ENCODE data around the gene HIC1.
A peak's percentile ranks its signal among the peaks of the same experiment; 100 is the strongest.
"Not testable (repeated sequence)": the region's sequence is repeated elsewhere in the genome, so short reads cannot be mapped to it uniquely, and the experiment has no call there.

HIC1 gene

GRCh38 chr17:2054512-2055291, at the start of gene HIC1:
Gene HIC1, plus strand, starts transcription at chr17:2055103. Its CDS starts 1,588 bp downstream, at chr17:2056691.
- DNase-seq = peak; percentile 21

- DNase-seq = no peak
Observed at GRCh38 chr17:2008332-2009126, 46.4 kb upstream of the HIC1 start.

- no peak for DNase-seq
Observed at GRCh38 chr17:2009737-2010136, 45.2 kb upstream of the HIC1 start.

- DNase-seq = no peak
Observed at GRCh38 chr17:2011411-2012371, 43.2 kb upstream of the HIC1 start.

- DNase-seq = no peak
Observed at GRCh38 chr17:2012499-2012898, 42.4 kb upstream of the HIC1 start.

GRCh38 chr17:2013220-2013993, 41.5 kb upstream of the HIC1 start:
- not testable (repeated sequence) for DNase-seq

GRCh38 chr17:2013994-2014317, 40.9 kb upstream of the HIC1 start:
- no peak for DNase-seq

GRCh38 chr17:2015314-2015713, 39.6 kb upstream of the HIC1 start:
- no peak for DNase-seq

GRCh38 chr17:2016494-2016893, 38.4 kb upstream of the HIC1 start:
- no peak for DNase-seq

GRCh38 chr17:2017274-2017941, 37.5 kb upstream of the HIC1 start:
- no peak for DNase-seq

GRCh38 chr17:2018716-2019510, 36.0 kb upstream of the HIC1 start:
- DNase-seq = no peak

GRCh38 chr17:2019723-2020122, 35.2 kb upstream of the HIC1 start:
- DNase-seq = no peak

- DNase-seq = no peak
Observed at GRCh38 chr17:2020721-2021120, 34.2 kb upstream of the HIC1 start.

GRCh38 chr17:2022647-2023240, 32.2 kb upstream of the HIC1 start:
- no peak for DNase-seq

GRCh38 chr17:2023256-2023655, 31.6 kb upstream of the HIC1 start:
- no peak for DNase-seq

GRCh38 chr17:2023692-2024571, 31.0 kb upstream of the HIC1 start:
- DNase-seq = no peak

- DNase-seq = no peak
Observed at GRCh38 chr17:2024572-2025219, 30.2 kb upstream of the HIC1 start.

GRCh38 chr17:2025220-2025621, 29.7 kb upstream of the HIC1 start, which contains the start of gene RTN4RL1:
Gene RTN4RL1, minus strand, starts transcription at chr17:2025334. Its CDS starts 469 bp downstream, at chr17:2024865.
- peak; percentile 8 for DNase-seq
